ENCODE results near the gene TICAM1.
A peak's percentile ranks its signal among the peaks of the same experiment; 100 is the strongest.
"Not testable (repeated sequence)": the region's sequence is repeated elsewhere in the genome, so short reads cannot be mapped to it uniquely, and the experiment has no call there.

Gene TICAM1

DNA sequence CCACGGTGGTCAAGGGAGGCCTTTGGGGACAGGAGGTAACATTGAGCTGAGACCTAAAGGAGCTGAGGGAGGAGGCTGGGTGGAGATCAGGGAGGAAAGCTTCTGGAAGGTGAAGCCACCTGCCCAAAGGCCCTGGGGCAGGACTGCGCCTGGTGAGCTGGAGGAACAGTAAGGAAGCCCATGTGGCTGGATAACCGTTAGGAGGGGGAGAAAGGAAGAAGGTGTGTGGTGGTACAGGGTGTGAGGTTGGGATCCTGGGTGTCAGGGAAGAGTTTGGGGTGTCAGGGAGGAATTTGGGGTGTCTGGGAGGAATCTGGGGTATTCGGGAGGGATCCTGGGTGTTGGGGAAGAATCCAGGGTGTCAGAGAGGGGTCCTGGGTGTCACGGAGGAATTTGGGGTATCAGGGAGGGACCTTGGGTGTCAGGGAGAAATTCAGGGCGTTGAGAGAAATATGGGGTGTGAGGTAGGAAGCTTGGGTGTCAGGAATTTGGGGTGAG, 695 bp downstream of the TICAM1 start:
- H3K27me3 ChIP-seq (ENCODE audit: control insufficient read depth, insufficient read depth, low read length), result no peaks in the 10 kb centered on the region
- H3K9ac ChIP-seq, result peak overlapping the region; percentile 63
- peak overlapping the region; percentile 64 for H3K4me2 ChIP-seq (ENCODE audit: low read length)
- H3K27ac ChIP-seq, result peak overlapping the region; percentile 70
- H3K4me1 ChIP-seq, result peaks cover 5% of the 10 kb centered on the region
- H3K36me3 ChIP-seq (ENCODE audit: control insufficient read depth, insufficient read depth, low read length), result no peaks in the 10 kb centered on the region
- peak overlapping the region; percentile 91 for H3K4me3 ChIP-seq (ENCODE audit: low read depth, low read length)
- H3K79me2 ChIP-seq, result peaks cover 4% of the 10 kb centered on the region
- no peaks in the 10 kb centered on the region for H3K9me3 ChIP-seq (ENCODE audit: control insufficient read depth, low read length)
- H2AFZ ChIP-seq, result peak overlapping the region; percentile 99
- TF ChIP-seq, protein P1, sequence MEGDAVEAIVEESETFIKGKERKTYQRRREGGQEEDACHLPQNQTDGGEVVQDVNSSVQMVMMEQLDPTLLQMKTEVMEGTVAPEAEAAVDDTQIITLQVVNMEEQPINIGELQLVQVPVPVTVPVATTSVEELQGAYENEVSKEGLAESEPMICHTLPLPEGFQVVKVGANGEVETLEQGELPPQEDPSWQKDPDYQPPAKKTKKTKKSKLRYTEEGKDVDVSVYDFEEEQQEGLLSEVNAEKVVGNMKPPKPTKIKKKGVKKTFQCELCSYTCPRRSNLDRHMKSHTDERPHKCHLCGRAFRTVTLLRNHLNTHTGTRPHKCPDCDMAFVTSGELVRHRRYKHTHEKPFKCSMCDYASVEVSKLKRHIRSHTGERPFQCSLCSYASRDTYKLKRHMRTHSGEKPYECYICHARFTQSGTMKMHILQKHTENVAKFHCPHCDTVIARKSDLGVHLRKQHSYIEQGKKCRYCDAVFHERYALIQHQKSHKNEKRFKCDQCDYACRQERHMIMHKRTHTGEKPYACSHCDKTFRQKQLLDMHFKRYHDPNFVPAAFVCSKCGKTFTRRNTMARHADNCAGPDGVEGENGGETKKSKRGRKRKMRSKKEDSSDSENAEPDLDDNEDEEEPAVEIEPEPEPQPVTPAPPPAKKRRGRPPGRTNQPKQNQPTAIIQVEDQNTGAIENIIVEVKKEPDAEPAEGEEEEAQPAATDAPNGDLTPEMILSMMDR (IDR thresholded peaks at IDR 0.05), result no peak

DNA sequence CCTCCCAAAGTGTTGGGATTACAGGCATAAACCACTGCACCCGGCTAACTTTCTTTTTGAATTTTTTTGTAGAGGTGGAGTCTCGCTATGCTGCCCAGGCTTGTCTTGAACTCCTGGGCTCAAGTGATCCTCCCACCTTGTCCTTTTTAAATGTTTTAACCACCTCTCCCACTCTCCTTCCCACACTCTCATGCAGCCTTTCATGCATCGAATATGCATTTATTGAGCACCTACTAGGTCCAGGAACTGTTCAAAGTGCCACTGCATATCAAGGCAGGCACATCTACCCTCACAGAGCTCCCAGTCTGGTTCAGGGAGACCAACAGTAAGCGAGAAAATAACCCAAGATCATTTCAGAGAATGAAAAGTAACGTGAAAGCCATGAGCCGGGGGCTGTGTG, 1.2 kb downstream of the TICAM1 start:
- Histone ChIP-seq H3K36me3 (ENCODE audit: control insufficient read depth, insufficient read depth, low read length) (no peaks in the 10 kb centered on the region), H3K79me2 (peaks cover 4% of the 10 kb centered on the region), H3K27me3 (ENCODE audit: control insufficient read depth, insufficient read depth, low read length) (no peaks in the 10 kb centered on the region), H3K9ac (no peak overlapping the region), H3K27ac (peak overlapping the region; percentile 70), H3K4me2 (ENCODE audit: low read length) (no peak overlapping the region), H3K9me3 (ENCODE audit: control insufficient read depth, low read length) (no peaks in the 10 kb centered on the region), H3K4me1 (peaks cover 5% of the 10 kb centered on the region), H3K4me3 (ENCODE audit: low read depth, low read length) (peak overlapping the region; percentile 91), H2AFZ (no peak overlapping the region)
- TF ChIP-seq, protein P1 (IDR thresholded peaks at IDR 0.05), result no peak

DNA sequence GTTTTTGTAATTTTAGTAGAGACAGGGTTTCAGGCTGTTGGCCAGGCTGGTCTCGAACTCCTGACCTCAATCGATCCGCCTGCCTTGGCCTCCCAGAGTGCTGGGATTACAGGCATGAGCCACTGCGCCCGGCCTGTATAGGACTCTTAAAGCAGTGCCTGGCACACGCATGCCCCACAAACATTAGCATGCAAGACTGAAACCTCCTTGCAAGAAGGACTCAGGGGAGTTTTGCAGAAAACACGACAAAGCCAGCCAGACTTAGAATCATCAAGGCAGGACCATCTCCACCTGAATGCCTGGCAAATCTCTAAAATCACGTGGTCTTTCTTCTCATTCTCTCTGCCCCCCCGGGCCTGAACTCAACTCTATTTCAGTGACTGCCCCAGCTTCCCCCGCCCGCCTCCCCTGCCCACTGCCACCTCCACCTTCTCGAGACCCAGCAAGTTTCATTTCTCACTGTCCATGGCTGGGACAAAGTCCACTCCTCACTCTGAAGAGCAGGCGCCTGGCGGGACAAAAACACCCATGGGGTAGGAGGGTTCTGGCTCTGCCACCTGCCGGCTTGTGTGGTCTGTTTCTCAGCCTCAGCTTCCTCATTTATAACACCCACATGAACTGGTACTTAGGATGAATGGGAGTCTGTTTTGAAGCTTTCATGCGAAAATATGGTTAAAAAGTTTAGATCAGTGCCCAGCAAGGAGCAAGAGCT, 2.4 kb downstream of the TICAM1 start:
- Histone ChIP-seq H3K4me2 (ENCODE audit: low read length) (no peak overlapping the region), H3K79me2 (peaks cover 4% of the 10 kb centered on the region), H3K9ac (no peak overlapping the region), H3K36me3 (ENCODE audit: control insufficient read depth, insufficient read depth, low read length) (no peaks in the 10 kb centered on the region), H3K27ac (no peak overlapping the region), H3K9me3 (ENCODE audit: control insufficient read depth, low read length) (no peaks in the 10 kb centered on the region), H2AFZ (no peak overlapping the region), H3K4me1 (peaks cover 5% of the 10 kb centered on the region), H3K27me3 (ENCODE audit: control insufficient read depth, insufficient read depth, low read length) (no peaks in the 10 kb centered on the region), H3K4me3 (ENCODE audit: low read depth, low read length) (no peak overlapping the region)
- TF ChIP-seq, protein P1 (IDR thresholded peaks at IDR 0.05), result no peak

DNA sequence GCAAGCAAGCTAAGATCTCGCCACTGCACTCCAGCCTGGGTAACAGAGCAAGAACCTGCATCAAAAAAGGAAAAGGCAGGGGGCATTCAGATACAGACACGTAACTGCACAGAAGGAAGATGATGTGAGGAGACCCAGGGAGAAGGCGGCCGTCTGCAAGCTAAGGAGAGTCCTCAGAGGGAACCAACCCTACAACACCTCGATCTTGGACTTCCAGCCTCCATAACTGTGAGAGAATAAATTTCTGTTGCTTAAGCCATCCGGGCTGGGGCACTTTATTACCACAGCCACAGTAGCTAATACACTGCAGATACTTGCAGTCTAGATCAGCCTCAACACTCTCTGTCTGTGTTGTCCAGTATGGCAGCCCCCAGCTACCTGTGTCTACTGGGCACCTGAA, 7.9 kb downstream of the TICAM1 start:
- Histone ChIP-seq H3K4me2 (ENCODE audit: low read length) (no peak overlapping the region), H2AFZ (no peak overlapping the region), H3K4me3 (ENCODE audit: low read depth, low read length) (no peak overlapping the region), H3K27ac (no peak overlapping the region), H3K9me3 (ENCODE audit: control insufficient read depth, low read length) (no peaks in the 10 kb centered on the region), H3K9ac (no peak overlapping the region), H3K79me2 (no peaks in the 10 kb centered on the region), H3K36me3 (ENCODE audit: control insufficient read depth, insufficient read depth, low read length) (no peaks in the 10 kb centered on the region), H3K27me3 (ENCODE audit: control insufficient read depth, insufficient read depth, low read length) (no peaks in the 10 kb centered on the region), H3K4me1 (no peaks in the 10 kb centered on the region)
- TF ChIP-seq, protein P1 (IDR thresholded peaks at IDR 0.05), result no peak

DNA sequence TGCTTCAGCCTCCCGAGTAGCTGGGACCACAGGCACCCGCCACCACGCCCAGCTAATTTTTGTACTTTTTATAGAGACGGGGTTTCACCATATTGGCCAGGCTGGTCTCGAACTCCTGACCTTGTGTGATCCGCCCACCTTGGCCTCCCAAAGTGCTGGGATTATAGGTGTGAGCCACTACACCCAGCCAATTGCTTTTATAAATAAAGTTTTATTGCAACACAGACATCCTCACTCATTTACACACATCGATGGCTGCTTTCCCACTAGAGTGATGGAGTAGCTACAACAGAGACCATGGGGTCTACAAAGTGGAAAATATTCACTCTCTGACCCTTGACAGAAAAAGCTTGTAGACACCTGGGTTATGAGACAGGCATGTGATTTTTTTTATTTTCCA, 9.2 kb downstream of the TICAM1 start:
- not testable (repeated sequence) for H3K9me3 ChIP-seq (ENCODE audit: control insufficient read depth, low read length); H2AFZ ChIP-seq; H3K27me3 ChIP-seq (ENCODE audit: control insufficient read depth, insufficient read depth, low read length); H3K4me2 ChIP-seq (ENCODE audit: low read length); H3K27ac ChIP-seq; H3K4me1 ChIP-seq; H3K9ac ChIP-seq; H3K36me3 ChIP-seq (ENCODE audit: control insufficient read depth, insufficient read depth, low read length); H3K79me2 ChIP-seq; H3K4me3 ChIP-seq (ENCODE audit: low read depth, low read length)
